OCI-LY7 (cell line): ENCODE results near the gene ZNF586. TPM values are rescaled to one million over a fixed set of nuclear protein-coding genes. Genes with fewer than 3 reads are reported as not detected.

Experiments used
- BruUV-seq: library from RNA; stranded (reverse); fragments of 400-500 nt; replicated peaks from 2 replicates; lab custom pipeline; 2021; lab: Mats Ljungman, UMichigan
- CTCF ChIA-PET: fragments of 300-600 bp; sonication (Branson Sonifier 250); formaldehyde crosslinking; loops from one replicate; lab custom pipeline; 2022; ENCODE audit warnings: antibody characterized with exemption; ENCODE audit not compliant: unreplicated experiment; lab: Charles Lee
- POLR2A ChIA-PET: fragments of 300-600 bp; sonication (Branson Sonifier 250); formaldehyde crosslinking; loops from one replicate; lab custom pipeline; 2022; ENCODE audit warnings: antibody characterized with exemption; lab: Charles Lee
- DNase-seq: peaks from one replicate; pipeline ENCODE4 v3.0.0-alpha.2; 2015; ENCODE audit warnings: low spot score
- H2AFZ ChIP-seq: fragments of 200-600 bp; sonication (generic), shearing (Covaris generic); 2 replicates; pipeline ENCODE4 v1.6.1; 2014; ENCODE audit warnings: mild to moderate bottlenecking, antibody characterized with exemption, low read length, moderate library complexity
- H3K27ac ChIP-seq: fragments of 200-600 bp; sonication (generic); 2 replicates; pipeline ENCODE4 v1.5.1; 2014; ENCODE audit warnings: mixed run types, low read depth, mild to moderate bottlenecking, moderate library complexity, low read length, inconsistent platforms; ENCODE audit not compliant: poor library complexity, severe bottlenecking
- H3K36me3 ChIP-seq: fragments of 200-600 bp; sonication (generic); 2 replicates; pipeline ENCODE4 v1.6.1; 2014; ENCODE audit warnings: mild to moderate bottlenecking, antibody characterized with exemption, low read length, moderate library complexity, mixed read lengths; ENCODE audit not compliant: insufficient read depth
- H3K4me1 ChIP-seq: fragments of 200-600 bp; sonication (generic); 2 replicates; pipeline ENCODE4 v1.5.1; 2014; ENCODE audit warnings: mild to moderate bottlenecking, low read length; ENCODE audit not compliant: insufficient read depth, poor library complexity, severe bottlenecking
- H3K4me2 ChIP-seq: fragments of 200-600 bp; sonication (generic); 2 replicates; pipeline ENCODE4 v1.6.1; 2014; ENCODE audit warnings: mild to moderate bottlenecking, low read length
- H3K4me3 ChIP-seq: fragments of 200-600 bp; sonication (generic); 2 replicates; pipeline ENCODE4 v1.5.1; 2014; ENCODE audit warnings: mild to moderate bottlenecking, low read depth, low read length; ENCODE audit not compliant: poor library complexity, severe bottlenecking
- H3K79me2 ChIP-seq: fragments of 200-600 bp; sonication (generic); 2 replicates; pipeline ENCODE4 v1.6.1; 2016; ENCODE audit warnings: low read depth, mild to moderate bottlenecking, low read length, moderate library complexity, mixed read lengths; ENCODE audit not compliant: insufficient read depth
- H3K9me2 ChIP-seq: fragments of 200-600 bp; sonication (generic); 2 replicates; pipeline ENCODE4 v1.6.1; 2016; ENCODE audit warnings: mild to moderate bottlenecking, low read length, mixed read lengths; ENCODE audit not compliant: insufficient read depth
- H3K9me3 ChIP-seq: fragments of 200-600 bp; sonication (generic); 2 replicates; pipeline ENCODE4 v1.6.1; 2014; ENCODE audit warnings: mild to moderate bottlenecking, mixed run types, low read length, mixed read lengths
- H4K20me1 ChIP-seq: fragments of 200-600 bp; sonication (generic); 2 replicates; pipeline ENCODE4 v1.6.1; 2014; ENCODE audit warnings: mild to moderate bottlenecking, antibody characterized with exemption, low read length, moderate library complexity, mixed read lengths; ENCODE audit not compliant: insufficient read depth
- CTCF ChIP-seq: fragments of 200-600 bp; sonication (generic); conservative IDR thresholded peaks from 2 replicates; pipeline ENCODE4 v1.5.1; 2014; ENCODE audit warnings: mild to moderate bottlenecking, antibody characterized with exemption, low read length, moderate library complexity, mixed read lengths
- EZH2phosphoT487 ChIP-seq: fragments of 200-600 bp; sonication (generic); IDR thresholded peaks from 2 replicates; pipeline ENCODE4 v1.6.1; 2018; ENCODE audit warnings: low read depth, borderline replicate concordance, mild to moderate bottlenecking, mixed run types, antibody characterized with exemption, low read length, moderate library complexity, mixed read lengths
- intact Hi-C: fragments of 100-400 bp; cut with micrococcal nuclease; formaldehyde crosslinking; loops from one replicate; pipeline ENCODE4 v1.10.0; 2022; ENCODE audit not compliant: unreplicated experiment
- total RNA-seq, 2 experiments: library from RNA; depleted of rRNA in 1 of 2; stranded (reverse); fragments of >200 nt in 1 of 2; shearing (Covaris generic) in 1 of 2; gene quantifications; 2 replicates each; pipeline ENCODE4 v1.2.3, GENCODE V29; 2014 to 2022

ZNF586 gene
- total RNA-seq, 2 experiments from 2014 or later, result 19.7 to 25.2 TPM

- BruUV-seq, result no TSS peak
- peaks cover 12% of the 10 kb centered on the region for H3K4me1 ChIP-seq
- CTCF ChIA-PET, result no interaction called here
- no peak overlapping the region for H2AFZ ChIP-seq
- no peaks in the 10 kb centered on the region for H4K20me1 ChIP-seq
- no peak overlapping the region for H3K4me2 ChIP-seq
- no peaks in the 10 kb centered on the region for H3K9me2 ChIP-seq
- peaks cover 81% of the 10 kb centered on the region for H3K79me2 ChIP-seq
- intact Hi-C loops, result no loop called here
- no peak overlapping the region for H3K27ac ChIP-seq
- H3K36me3 ChIP-seq, result peaks cover 85% of the 10 kb centered on the region
- TF ChIP-seq CTCF (no peak), EZH2phosphoT487 (no peak)
- no peak overlapping the region for H3K4me3 ChIP-seq
- no peak for DNase-seq
- no peaks in the 10 kb centered on the region for H3K9me3 ChIP-seq
- POLR2A ChIA-PET, result no interaction called here
Measured at GRCh38 chr19:57779220-57779845, 9.9 kb downstream of the ZNF586 start.

- Histone ChIP-seq H3K9me2 (no peaks in the 10 kb centered on the region), H2AFZ (no peak overlapping the region), H3K4me3 (no peak overlapping the region), H4K20me1 (no peaks in the 10 kb centered on the region), H3K36me3 (peaks cover 66% of the 10 kb centered on the region), H3K4me1 (no peaks in the 10 kb centered on the region), H3K79me2 (peaks cover 21% of the 10 kb centered on the region; the same call in 1 of the 2 replicates), H3K9me3 (no peaks in the 10 kb centered on the region), H3K4me2 (no peak overlapping the region), H3K27ac (no peak overlapping the region)
- DNase-seq, result no peak
- CTCF ChIA-PET, result no interaction called here
- TF ChIP-seq EZH2phosphoT487 (no peak), CTCF (no peak)
- POLR2A ChIA-PET, result no interaction called here
- intact Hi-C loops, result no loop called here
- no TSS peak for BruUV-seq
Measured at GRCh38 chr19:57786286-57786685, 16.8 kb downstream of the ZNF586 start.

GRCh38 chr19:57786906-57787305 lies 17.4 kb downstream of the ZNF586 start:
- Histone ChIP-seq H3K4me2 (no peak overlapping the region), H3K27ac (no peak overlapping the region), H3K9me2 (no peaks in the 10 kb centered on the region), H3K79me2 (peaks cover 18% of the 10 kb centered on the region; the same call in 1 of the 2 replicates), H3K4me1 (no peaks in the 10 kb centered on the region), H3K36me3 (peaks cover 65% of the 10 kb centered on the region), H3K4me3 (no peak overlapping the region), H3K9me3 (no peaks in the 10 kb centered on the region), H2AFZ (no peak overlapping the region), H4K20me1 (no peaks in the 10 kb centered on the region)
- no peak for DNase-seq
- CTCF ChIA-PET, result no interaction called here
- intact Hi-C loops, result no loop called here
- no peak for TF ChIP-seq EZH2phosphoT487
- TF ChIP-seq CTCF, result no peak
- BruUV-seq, result no TSS peak
- POLR2A ChIA-PET, result no interaction called here
